Measurements from ENCODE around the gene PODN. TPM values are rescaled to one million over a fixed set of nuclear protein-coding genes. Genes with fewer than 3 reads are reported as not detected.

PODN gene
- total RNA-seq, 1 experiment from 2014 or later: not detected

- peaks cover 4% of the 10 kb centered on the region for H3K36me3 ChIP-seq (replicated peaks; ENCODE audit: control insufficient read depth, insufficient read depth, low read length)
- no peak overlapping the region for H3K4me3 ChIP-seq (ENCODE audit: insufficient read depth, low read depth, low read length)
- no peaks in the 10 kb centered on the region for H3K27me3 ChIP-seq (ENCODE audit: control insufficient read depth, insufficient read depth, low read length)
- DNase-seq: no peak
Measured at GRCh38 chr1:53043271-53043670, 18.7 kb upstream of the PODN start.

- H3K27me3 ChIP-seq (ENCODE audit: control insufficient read depth, insufficient read depth, low read length): no peaks in the 10 kb centered on the region
- H3K4me3 ChIP-seq (ENCODE audit: insufficient read depth, low read depth, low read length): no peak overlapping the region
- no peak for DNase-seq
- H3K36me3 ChIP-seq (replicated peaks; ENCODE audit: control insufficient read depth, insufficient read depth, low read length): peaks cover under 1% of the 10 kb centered on the region; the same call in 1 of the 2 replicates
Measured at GRCh38 chr1:53044926-53045325, 17.1 kb upstream of the PODN start.

- no peak for DNase-seq
- H3K36me3 ChIP-seq (replicated peaks; ENCODE audit: control insufficient read depth, insufficient read depth, low read length): no peaks in the 10 kb centered on the region
- no peak overlapping the region for H3K4me3 ChIP-seq (ENCODE audit: insufficient read depth, low read depth, low read length)
- no peaks in the 10 kb centered on the region for H3K27me3 ChIP-seq (ENCODE audit: control insufficient read depth, insufficient read depth, low read length)
Measured at GRCh38 chr1:53046930-53047329, 15.1 kb upstream of the PODN start.

- H3K4me3 ChIP-seq (ENCODE audit: insufficient read depth, low read depth, low read length): no peak overlapping the region
- H3K36me3 ChIP-seq (replicated peaks; ENCODE audit: control insufficient read depth, insufficient read depth, low read length): no peaks in the 10 kb centered on the region
Measured at GRCh38 chr1:53047737-53048736, 14.0 kb upstream of the PODN start.

GRCh38 chr1:53048960-53049573 is 12.9 kb upstream of the PODN start:
- no peaks in the 10 kb centered on the region for H3K27me3 ChIP-seq (ENCODE audit: control insufficient read depth, insufficient read depth, low read length)
- no peaks in the 10 kb centered on the region for H3K36me3 ChIP-seq (replicated peaks; ENCODE audit: control insufficient read depth, insufficient read depth, low read length)
- no peak for DNase-seq
- H3K4me3 ChIP-seq (ENCODE audit: insufficient read depth, low read depth, low read length): no peak overlapping the region

More at GRCh38 chr1:53047737-53048736, 14.0 kb upstream of the PODN start:
- DNase-seq: no peak
- H3K27me3 ChIP-seq (ENCODE audit: control insufficient read depth, insufficient read depth, low read length): no peaks in the 10 kb centered on the region

- no peak overlapping the region for H3K4me3 ChIP-seq (ENCODE audit: insufficient read depth, low read depth, low read length)
- no peak for DNase-seq
- H3K36me3 ChIP-seq (replicated peaks; ENCODE audit: control insufficient read depth, insufficient read depth, low read length): no peaks in the 10 kb centered on the region
Measured at GRCh38 chr1:53049574-53049967, 12.4 kb upstream of the PODN start.

GRCh38 chr1:53050310-53050709 is 11.7 kb upstream of the PODN start:
- Histone ChIP-seq H3K27me3 (ENCODE audit: control insufficient read depth, insufficient read depth, low read length) (no peaks in the 10 kb centered on the region), H3K36me3 (replicated peaks; ENCODE audit: control insufficient read depth, insufficient read depth, low read length) (no peaks in the 10 kb centered on the region), H3K4me3 (ENCODE audit: insufficient read depth, low read depth, low read length) (no peak overlapping the region)
- DNase-seq: no peak

More at GRCh38 chr1:53049574-53049967, 12.4 kb upstream of the PODN start:
- no peaks in the 10 kb centered on the region for H3K27me3 ChIP-seq (ENCODE audit: control insufficient read depth, insufficient read depth, low read length)

GRCh38 chr1:53051676-53052075 is 10.3 kb upstream of the PODN start:
- Histone ChIP-seq H3K27me3 (ENCODE audit: control insufficient read depth, insufficient read depth, low read length) (no peaks in the 10 kb centered on the region), H3K36me3 (replicated peaks; ENCODE audit: control insufficient read depth, insufficient read depth, low read length) (no peaks in the 10 kb centered on the region), H3K4me3 (ENCODE audit: insufficient read depth, low read depth, low read length) (no peak overlapping the region)
- no peak for DNase-seq

GRCh38 chr1:53057127-53057526 is 4.9 kb upstream of the PODN start:
- DNase-seq: no peak
- Histone ChIP-seq H3K27me3 (ENCODE audit: control insufficient read depth, insufficient read depth, low read length) (peaks cover 37% of the 10 kb centered on the region), H3K4me3 (ENCODE audit: insufficient read depth, low read depth, low read length) (no peak overlapping the region), H3K36me3 (replicated peaks; ENCODE audit: control insufficient read depth, insufficient read depth, low read length) (no peaks in the 10 kb centered on the region)

- no peaks in the 10 kb centered on the region for H3K36me3 ChIP-seq (replicated peaks; ENCODE audit: control insufficient read depth, insufficient read depth, low read length)
- H3K4me3 ChIP-seq (ENCODE audit: insufficient read depth, low read depth, low read length): no peak overlapping the region
- DNase-seq: no peak
Measured at GRCh38 chr1:53060579-53060978, 1.4 kb upstream of the PODN start.

GRCh38 chr1:53061123-53061858 is 722 bp upstream of the PODN start:
- Histone ChIP-seq H3K36me3 (replicated peaks; ENCODE audit: control insufficient read depth, insufficient read depth, low read length) (no peaks in the 10 kb centered on the region), H3K4me3 (ENCODE audit: insufficient read depth, low read depth, low read length) (peak overlapping the region; percentile 48), H3K27me3 (ENCODE audit: control insufficient read depth, insufficient read depth, low read length) (peaks cover 65% of the 10 kb centered on the region)
- DNase-seq: no peak

More at GRCh38 chr1:53060579-53060978, 1.4 kb upstream of the PODN start:
- H3K27me3 ChIP-seq (ENCODE audit: control insufficient read depth, insufficient read depth, low read length): peaks cover 65% of the 10 kb centered on the region

GRCh38 chr1:53062708-53063591 is 937 bp downstream of the PODN start:
- H3K4me3 ChIP-seq (ENCODE audit: insufficient read depth, low read depth, low read length): peak overlapping the region; percentile 48
- DNase-seq: peak; percentile 88
- no peaks in the 10 kb centered on the region for H3K36me3 ChIP-seq (replicated peaks; ENCODE audit: control insufficient read depth, insufficient read depth, low read length)
- peaks cover 64% of the 10 kb centered on the region for H3K27me3 ChIP-seq (ENCODE audit: control insufficient read depth, insufficient read depth, low read length)

GRCh38 chr1:53063744-53064515 is 1.9 kb downstream of the PODN start:
- H3K27me3 ChIP-seq (ENCODE audit: control insufficient read depth, insufficient read depth, low read length): peaks cover 60% of the 10 kb centered on the region
- DNase-seq: peak; percentile 61
- no peaks in the 10 kb centered on the region for H3K36me3 ChIP-seq (replicated peaks; ENCODE audit: control insufficient read depth, insufficient read depth, low read length)
- H3K4me3 ChIP-seq (ENCODE audit: insufficient read depth, low read depth, low read length): no peak overlapping the region

All from H7 (cell line).